Ecto neural progenitor cell (in vitro differentiated cells): ENCODE results near the gene FBXW12.
A peak's percentile ranks its signal among the peaks of the same experiment; 100 is the strongest.

Experiments
- DNase-seq: peaks from one replicate; pipeline ENCODE4 v3.0.0-alpha.2; 2018; ENCODE audit warnings: low spot score

FBXW12 gene

GRCh38 chr3:48435223-48435595, 63.2 kb downstream of the FBXW12 start:
- no peak for DNase-seq

GRCh38 chr3:48435774-48436476, 63.9 kb downstream of the FBXW12 start:
- DNase-seq = peak; percentile 91

DNA sequence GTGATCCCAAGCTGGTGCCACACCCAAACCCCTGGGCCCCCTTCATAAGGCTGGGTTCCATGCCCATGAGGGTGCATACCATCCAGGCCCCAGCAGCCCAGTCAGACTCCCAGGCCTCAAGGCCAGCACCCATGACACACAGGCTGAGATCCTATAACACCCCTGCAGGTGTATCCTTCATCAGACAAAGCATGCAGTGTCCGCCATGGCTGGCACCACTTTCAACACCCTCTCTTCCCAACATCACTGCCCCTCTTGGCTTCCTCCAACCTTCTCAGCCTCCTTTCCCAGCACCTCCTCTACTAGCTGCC, 64.4 kb downstream of the FBXW12 start:
- DNase-seq = no peak

DNA sequence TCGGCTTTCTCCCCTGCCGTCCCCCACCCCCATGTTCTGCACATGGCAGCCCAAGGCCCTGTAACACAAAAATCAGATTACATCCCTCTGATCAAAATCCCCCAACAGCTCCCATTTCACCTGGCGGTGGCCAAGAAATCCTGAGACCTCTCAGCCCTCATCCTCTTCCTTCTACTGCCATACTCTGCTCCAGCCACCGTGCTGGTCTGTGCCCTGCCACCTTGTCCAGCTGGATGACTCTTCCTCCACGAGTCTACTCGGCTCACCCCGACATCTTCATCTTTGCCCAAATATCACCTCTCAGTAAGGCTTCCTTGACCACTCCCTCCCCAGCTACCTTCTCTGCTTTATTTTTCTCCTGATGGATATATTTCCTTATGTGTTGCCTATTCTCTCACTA, 64.8 kb downstream of the FBXW12 start:
- DNase-seq = peak; percentile 41

DNA sequence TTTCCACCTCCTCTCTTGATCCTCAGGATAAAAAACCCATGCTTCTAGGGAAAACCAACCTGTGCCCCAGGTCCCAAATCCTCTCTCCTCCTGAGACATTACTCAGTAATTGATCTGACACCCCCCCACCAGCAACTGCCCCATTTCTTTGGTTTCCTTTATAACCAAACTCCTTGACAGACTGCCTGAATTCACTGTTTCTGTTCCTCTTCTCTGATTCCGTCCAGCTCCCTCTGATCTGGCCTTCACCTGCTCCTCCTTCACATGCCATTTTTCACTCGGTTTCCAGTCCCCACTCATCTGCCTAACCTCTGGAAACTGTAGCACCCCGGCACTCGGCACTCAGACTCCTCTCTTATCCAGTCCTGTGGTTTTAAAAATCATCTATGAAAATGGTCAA, 65.8 kb downstream of the FBXW12 start:
- DNase-seq = no peak

DNA sequence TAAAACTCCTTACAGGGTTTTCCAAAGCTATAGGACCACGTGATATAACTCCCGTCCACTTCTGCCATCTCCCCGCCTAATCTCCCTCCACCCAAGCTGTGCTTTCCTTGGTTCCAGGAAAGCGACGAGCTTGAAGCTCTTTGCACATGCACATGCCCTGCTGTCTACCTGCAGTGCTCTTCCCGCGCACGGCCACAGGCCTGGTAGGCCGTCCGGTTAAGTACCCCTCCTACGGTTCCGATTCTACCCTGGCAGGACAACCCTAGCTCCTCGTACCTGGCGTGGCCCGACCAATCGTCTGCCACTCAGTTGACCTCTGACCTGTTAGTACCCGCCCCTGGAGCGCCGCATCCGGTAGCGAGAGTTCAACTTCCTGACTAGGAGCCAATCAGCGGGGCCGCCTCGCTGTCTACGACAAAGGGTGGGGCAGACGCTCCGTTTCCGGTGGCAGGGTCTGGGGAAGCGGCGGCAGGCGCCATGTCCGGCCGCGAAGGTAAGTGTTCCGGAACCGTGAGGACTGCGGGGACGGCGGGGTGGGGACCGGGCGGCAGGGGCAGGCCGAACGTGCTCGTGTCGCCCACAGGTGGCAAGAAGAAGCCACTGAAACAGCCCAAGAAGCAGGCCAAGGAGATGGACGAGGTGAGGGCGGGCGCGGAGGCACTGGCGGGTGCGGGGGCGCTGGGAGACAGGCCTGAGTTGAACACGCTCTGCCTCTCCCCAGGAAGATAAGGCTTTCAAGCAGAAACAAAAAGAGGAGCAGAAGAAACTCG, 68.0 kb downstream of the FBXW12 start, which contains the start of the genes CCDC51 and TMA7:
TSS of gene CCDC51 (minus strand) at position 300 of the 770 bp plus-strand sequence. CDS start 4,991 bp downstream, outside the sequence.
TSS of gene TMA7 (plus strand) at position 438 of the 770 bp plus-strand sequence. CDS start at position 478, 40 bp downstream.
- DNase-seq = peak; percentile 99

DNA sequence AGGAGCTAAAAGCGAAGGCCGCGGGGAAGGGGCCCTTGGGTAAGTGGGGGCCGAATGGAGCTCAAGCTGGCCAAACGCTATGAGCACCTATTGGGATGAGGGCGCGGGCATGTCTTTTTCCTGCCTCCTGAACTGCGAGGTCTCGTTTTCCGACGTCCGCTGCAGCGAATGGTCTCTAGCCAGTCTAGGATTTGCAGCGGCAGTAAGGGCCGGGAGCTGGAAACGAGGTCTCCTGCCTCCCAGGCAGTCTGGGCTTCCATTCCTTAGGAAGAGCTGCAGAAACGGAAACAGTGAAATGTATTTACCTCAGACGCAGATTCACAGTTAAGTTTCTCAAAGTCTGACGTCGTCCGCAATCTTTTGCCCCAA, 68.6 kb downstream of the FBXW12 start:
- DNase-seq = no peak

- no peak for DNase-seq
Measured at GRCh38 chr3:48441940-48442339, 69.9 kb downstream of the FBXW12 start.
